DND-41 (cell line): ENCODE measurements around the gene PRIM2.

Experiments used
- ATAC-seq: fragments of 200-7000 bp; cut with Tn5 transposase; 3 replicates; pipeline ENCODE4 v1.9.1; 2021; ENCODE audit warnings: low read depth; ENCODE audit not compliant: insufficient read depth
- DNase-seq: peaks from one replicate; pipeline ENCODE4 v3.0.0-alpha.2; 2020
- H2AFZ ChIP-seq: 2 replicates; pipeline ENCODE4 v1.6.0; 2012; ENCODE audit warnings: low read depth, low read length
- H3K27ac ChIP-seq: 2 replicates; pipeline ENCODE4 v1.5.1; 2012; ENCODE audit warnings: low read length, inconsistent platforms
- H3K27me3 ChIP-seq: fragments of 200-600 bp; sonication (generic); 2 replicates; pipeline ENCODE4 v1.6.0; 2012; ENCODE audit warnings: low read length, mild to moderate bottlenecking, inconsistent platforms; ENCODE audit not compliant: insufficient read depth, poor library complexity
- H3K36me3 ChIP-seq: 2 replicates; pipeline ENCODE4 v1.5.1; 2012; ENCODE audit warnings: low read length, inconsistent platforms; ENCODE audit not compliant: insufficient read depth
- H3K4me1 ChIP-seq: 2 replicates; pipeline ENCODE4 v1.5.1; 2012; ENCODE audit warnings: mild to moderate bottlenecking, low read length; ENCODE audit not compliant: insufficient read depth
- H3K4me2 ChIP-seq: 2 replicates; pipeline ENCODE4 v1.6.0; 2012; ENCODE audit warnings: mild to moderate bottlenecking, moderate library complexity, low read length, inconsistent platforms; ENCODE audit not compliant: insufficient read depth
- H3K4me3 ChIP-seq, 2 experiments: fragments of 200-600 bp in 1 of 2; shearing (Covaris generic) in 1 of 2; 2 replicates each; pipeline ENCODE4 v1.5.1; 2012 to 2016; ENCODE audit warnings: inconsistent platforms in 2 of 2, low read length in 2 of 2, mild to moderate bottlenecking in 2 of 2, low read depth in 1 of 2, moderate library complexity in 1 of 2
- H3K79me2 ChIP-seq: 2 replicates; pipeline ENCODE4 v1.6.0; 2012; ENCODE audit warnings: low read length, inconsistent platforms; ENCODE audit not compliant: insufficient read depth
- H3K9ac ChIP-seq: 2 replicates; pipeline ENCODE4 v1.6.0; 2012; ENCODE audit warnings: low read depth, mild to moderate bottlenecking, inconsistent platforms, low read length, moderate library complexity
- H3K9me3 ChIP-seq: 2 replicates; pipeline ENCODE4 v1.5.1; 2012; ENCODE audit warnings: low read length, moderate library complexity, mild to moderate bottlenecking, inconsistent platforms; ENCODE audit not compliant: insufficient read depth, severe bottlenecking
- H4K20me1 ChIP-seq: 2 replicates; pipeline ENCODE4 v1.6.0; 2012; ENCODE audit warnings: low read length; ENCODE audit not compliant: insufficient read depth
- CTCF ChIP-seq: IDR thresholded peaks from 2 replicates; pipeline ENCODE4 v1.5.1; 2012; ENCODE audit warnings: borderline replicate concordance, low read length, moderate library complexity, mild to moderate bottlenecking; ENCODE audit not compliant: poor library complexity, severe bottlenecking; ENCODE audit errors: extremely low read depth
- EZH2 ChIP-seq: IDR thresholded peaks from 3 replicates; pipeline ENCODE4 v1.6.1; 2012; ENCODE audit warnings: borderline replicate concordance, low read depth, mild to moderate bottlenecking, moderate library complexity, low read length, inconsistent platforms; ENCODE audit not compliant: severe bottlenecking

The PRIM2 gene

GRCh38 chr6:57316581-57317059 lies 810 bp upstream of the PRIM2 start:
- Histone ChIP-seq H3K4me3 (peak overlapping the region; percentile 77 to 78; a peak in 3 of 4 replicates), H3K9me3 (no peaks in the 10 kb centered on the region), H3K79me2 (peaks cover 43% of the 10 kb centered on the region), H3K4me1 (peaks cover 39% of the 10 kb centered on the region), H3K36me3 (peaks cover 31% of the 10 kb centered on the region), H4K20me1 (no peaks in the 10 kb centered on the region), H3K27me3 (peaks cover 4% of the 10 kb centered on the region), H2AFZ (peak overlapping the region; percentile 93), H3K27ac (peak overlapping the region; percentile 90), H3K9ac (peak overlapping the region; percentile 84), H3K4me2 (peak overlapping the region; percentile 82)
- DNase-seq (peak; percentile 86), ATAC-seq (peak; percentile 87)
- no peak for TF ChIP-seq EZH2
- peak; percentile 86 for TF ChIP-seq CTCF

- peaks cover 35% of the 10 kb centered on the region for H3K79me2 ChIP-seq
- TF ChIP-seq EZH2 (no peak), CTCF (peak; percentile 50)
- no peaks in the 10 kb centered on the region for H4K20me1 ChIP-seq
- DNase-seq (no peak), ATAC-seq (no peak)
- peaks cover 22% of the 10 kb centered on the region for H3K4me1 ChIP-seq
- H3K4me2 ChIP-seq, result no peak overlapping the region
- no peak overlapping the region for H3K9ac ChIP-seq
- H3K36me3 ChIP-seq, result peaks cover 97% of the 10 kb centered on the region
- no peak overlapping the region for H3K27ac ChIP-seq
- no peaks in the 10 kb centered on the region for H3K27me3 ChIP-seq
- H3K4me3 ChIP-seq, result no peak overlapping the region
- H3K9me3 ChIP-seq, result peaks cover 9% of the 10 kb centered on the region
- no peak overlapping the region for H2AFZ ChIP-seq
Observed at GRCh38 chr6:57324538-57324937, 7.1 kb downstream of the PRIM2 start.

GRCh38 chr6:57327311-57327710 lies 9.9 kb downstream of the PRIM2 start:
- H3K9me3 ChIP-seq, result peaks cover 21% of the 10 kb centered on the region
- H3K79me2 ChIP-seq, result peaks cover 37% of the 10 kb centered on the region
- no peak for ATAC-seq
- no peak for TF ChIP-seq EZH2
- no peak overlapping the region for H3K27ac ChIP-seq
- DNase-seq, result no peak
- H3K36me3 ChIP-seq, result peaks cover 97% of the 10 kb centered on the region
- no peak overlapping the region for H3K4me3 ChIP-seq
- H3K4me1 ChIP-seq, result 0 out of 2 replicates have a peak, but pooled peaks cover 3% of the 10 kb centered on the region
- no peak overlapping the region for H2AFZ ChIP-seq
- no peak overlapping the region for H3K9ac ChIP-seq
- no peak overlapping the region for H3K4me2 ChIP-seq
- no peaks in the 10 kb centered on the region for H3K27me3 ChIP-seq
- no peaks in the 10 kb centered on the region for H4K20me1 ChIP-seq

- no peak for DNase-seq
- H3K4me1 ChIP-seq, result no peaks in the 10 kb centered on the region
- H3K36me3 ChIP-seq, result peaks cover 97% of the 10 kb centered on the region
- TF ChIP-seq CTCF, result no peak
- TF ChIP-seq EZH2, result no peak
- ATAC-seq, result no peak
- no peaks in the 10 kb centered on the region for H3K27me3 ChIP-seq
- H3K9ac ChIP-seq, result no peak overlapping the region
- H2AFZ ChIP-seq, result no peak overlapping the region
- H4K20me1 ChIP-seq, result no peaks in the 10 kb centered on the region
- no peak overlapping the region for H3K4me3 ChIP-seq
- peaks cover 28% of the 10 kb centered on the region for H3K9me3 ChIP-seq
- no peak overlapping the region for H3K4me2 ChIP-seq
- peaks cover 41% of the 10 kb centered on the region for H3K79me2 ChIP-seq
- no peak overlapping the region for H3K27ac ChIP-seq
Observed at GRCh38 chr6:57328074-57328473, 10.6 kb downstream of the PRIM2 start.
